IMR-90 (cell line): ENCODE measurements around the gene TMEM53. TPM values are rescaled to one million over a fixed set of nuclear protein-coding genes. Genes with fewer than 3 reads are reported as not detected.

Experiments
- ATAC-seq: fragments of 200-7000 bp; cut with Tn5 transposase; 2 replicates; pipeline ENCODE4 v1.9.1; 2020; ENCODE audit warnings: low read depth, mild to moderate bottlenecking, moderate library complexity
- BruUV-seq: library from RNA; stranded (reverse); fragments of 400-500 nt; replicated peaks from 2 replicates; lab custom pipeline; 2021; lab: Mats Ljungman, UMichigan
- CTCF ChIA-PET: fragments of 300-600 bp; formaldehyde crosslinking; extraction: SDS; loops from one replicate; lab custom pipeline; 2021; ENCODE audit warnings: antibody characterized with exemption; lab: Yijun Ruan, JAX
- POLR2A ChIA-PET: fragments of 300-600 bp; sonication (Branson Sonifier 250); formaldehyde crosslinking; loops from one replicate; lab custom pipeline; 2022; ENCODE audit warnings: antibody characterized with exemption; ENCODE audit not compliant: unreplicated experiment; lab: Charles Lee
- DNase-seq: peaks from one replicate; pipeline ENCODE4 v3.0.0; 2013
- H2AFZ ChIP-seq: replicated peaks from 2 replicates; pipeline ENCODE3; 2013; ENCODE audit warnings: low read length, mild to moderate bottlenecking; ENCODE audit not compliant: poor library complexity
- H2AK5ac ChIP-seq: 2 replicates; pipeline ENCODE4 v1.6.1; 2013; ENCODE audit warnings: low read depth, low read length, inconsistent platforms
- H2AK9ac ChIP-seq: replicated peaks from 2 replicates; pipeline ENCODE3; 2013; ENCODE audit warnings: mild to moderate bottlenecking, low read depth, low read length, moderate library complexity; ENCODE audit not compliant: poor library complexity
- H2BK120ac ChIP-seq: 2 replicates; pipeline ENCODE4 v1.6.1; 2013; ENCODE audit warnings: low read depth, low read length, inconsistent platforms
- H2BK15ac ChIP-seq: 3 replicates; pipeline ENCODE4 v1.6.1; 2013; ENCODE audit warnings: low read depth, low read length, inconsistent platforms
- H2BK20ac ChIP-seq: 2 replicates; pipeline ENCODE4 v1.6.1; 2013; ENCODE audit warnings: low read depth, mild to moderate bottlenecking, inconsistent platforms, low read length, moderate library complexity
- H2BK5ac ChIP-seq: 2 replicates; pipeline ENCODE4 v1.6.1; 2013; ENCODE audit warnings: mild to moderate bottlenecking, low read depth, low read length, inconsistent platforms; ENCODE audit not compliant: poor library complexity, severe bottlenecking
- H3K14ac ChIP-seq: replicated peaks from 2 replicates; pipeline ENCODE4 v1.6.1; 2013; ENCODE audit warnings: low read depth, low read length, inconsistent platforms
- H3K18ac ChIP-seq: 2 replicates; pipeline ENCODE4 v1.6.1; 2013; ENCODE audit warnings: low read depth, low read length, control low read depth
- H3K23ac ChIP-seq: 2 replicates; pipeline ENCODE4 v1.6.1; 2013; ENCODE audit warnings: low read depth, low read length, inconsistent platforms
- H3K27ac ChIP-seq: 2 replicates; pipeline ENCODE4 v1.5.1; 2013; ENCODE audit warnings: mild to moderate bottlenecking, control low read depth, low read length; ENCODE audit not compliant: insufficient read depth
- H3K27me3 ChIP-seq: 2 replicates; pipeline ENCODE4 v1.6.1; 2013; ENCODE audit warnings: low read length; ENCODE audit not compliant: control insufficient read depth, insufficient read depth
- H3K36me3 ChIP-seq: 2 replicates; pipeline ENCODE4 v1.6.1; 2013; ENCODE audit warnings: low read length, mixed read lengths; ENCODE audit not compliant: control insufficient read depth, insufficient read depth
- H3K4ac ChIP-seq: 2 replicates; pipeline ENCODE4 v1.6.1; 2013; ENCODE audit warnings: low read depth, low read length, inconsistent platforms
- H3K4me1 ChIP-seq: 2 replicates; pipeline ENCODE4 v1.6.1; 2013; ENCODE audit warnings: low read length, mixed read lengths; ENCODE audit not compliant: control insufficient read depth, insufficient read depth
- H3K4me2 ChIP-seq: 2 replicates; pipeline ENCODE4 v1.6.1; 2013; ENCODE audit warnings: low read depth, mild to moderate bottlenecking, control low read depth, low read length, moderate library complexity
- H3K4me3 ChIP-seq: 2 replicates; pipeline ENCODE4 v1.5.1; 2013; ENCODE audit warnings: low read depth, mild to moderate bottlenecking, control low read depth, low read length, moderate library complexity; ENCODE audit not compliant: insufficient read depth
- H3K56ac ChIP-seq: 2 replicates; pipeline ENCODE4 v1.6.1; 2013; ENCODE audit warnings: low read length, inconsistent platforms; ENCODE audit not compliant: insufficient read depth; ENCODE audit errors: extremely low read depth
- H3K79me1 ChIP-seq, 2 experiments: 2 replicates each; pipeline ENCODE4 v1.6.1; 2013; ENCODE audit warnings: low read length in 2 of 2, inconsistent platforms in 1 of 2, low read depth in 1 of 2
- H3K9ac ChIP-seq: 2 replicates; pipeline ENCODE4 v1.6.1; 2013; ENCODE audit warnings: low read depth, low read length, control low read depth
- H3K9me1 ChIP-seq: 2 replicates; pipeline ENCODE4 v1.6.1; 2013; ENCODE audit warnings: low read length, inconsistent platforms; ENCODE audit not compliant: insufficient read depth
- H3K9me3 ChIP-seq: 2 replicates; pipeline ENCODE4 v1.6.1; 2013; ENCODE audit warnings: low read length; ENCODE audit not compliant: control insufficient read depth, insufficient read depth
- H4K20me1 ChIP-seq: 2 replicates; pipeline ENCODE4 v1.6.1; 2013; ENCODE audit warnings: low read length, inconsistent platforms; ENCODE audit not compliant: insufficient read depth
- H4K5ac ChIP-seq: 2 replicates; pipeline ENCODE4 v1.6.1; 2013; ENCODE audit warnings: mild to moderate bottlenecking, low read depth, low read length, control low read depth
- H4K8ac ChIP-seq, 2 experiments: 2 replicates each; pipeline ENCODE4 v1.6.1; 2013; ENCODE audit warnings: low read depth in 2 of 2, low read length in 2 of 2, control low read depth in 1 of 2, inconsistent platforms in 1 of 2
- H4K91ac ChIP-seq: 2 replicates; pipeline ENCODE4 v1.6.1; 2013; ENCODE audit warnings: low read depth, low read length, inconsistent platforms; ENCODE audit not compliant: insufficient read depth
- BHLHE40 ChIP-seq: fragments of 150-350 bp; IDR thresholded peaks from 2 replicates; pipeline ENCODE4 v1.6.1; 2016; ENCODE audit warnings: mild to moderate bottlenecking, low read depth, low read length
- CEBPB ChIP-seq: IDR thresholded peaks from 2 replicates; pipeline ENCODE4 v1.6.1; 2012; ENCODE audit warnings: low read depth, low read length, improper control_type of control experiment
- CHD1 ChIP-seq: IDR thresholded peaks from 2 replicates; pipeline ENCODE4 v1.6.1; 2012; ENCODE audit warnings: low read depth, low read length, improper control_type of control experiment
- CTCF ChIP-seq: conservative IDR thresholded peaks from 2 replicates; pipeline ENCODE4 v1.5.1; 2012; ENCODE audit warnings: mild to moderate bottlenecking, low read depth, low read length, improper control_type of control experiment
- ELK1 ChIP-seq: fragments of 150-350 bp; IDR thresholded peaks from 2 replicates; pipeline ENCODE4 v1.6.1; 2016; ENCODE audit warnings: low read depth, mild to moderate bottlenecking, low read length, moderate library complexity, borderline replicate concordance
- FOS ChIP-seq: fragments of 150-350 bp; IDR thresholded peaks from 2 replicates; pipeline ENCODE4 v1.6.1; 2016; ENCODE audit warnings: low read depth, low read length
- MAFK ChIP-seq: IDR thresholded peaks from 2 replicates; pipeline ENCODE4 v1.6.1; 2012; ENCODE audit warnings: low read depth, low read length, improper control_type of control experiment
- MAZ ChIP-seq: IDR thresholded peaks from 2 replicates; pipeline ENCODE4 v1.6.1; 2012; ENCODE audit warnings: low read depth, mild to moderate bottlenecking, low read length, improper control_type of control experiment, moderate library complexity, borderline replicate concordance
- MXI1 ChIP-seq: IDR thresholded peaks from 2 replicates; pipeline ENCODE4 v1.6.1; 2012; ENCODE audit warnings: low read depth, mild to moderate bottlenecking, low read length, moderate library complexity, borderline replicate concordance
- NFE2L2 ChIP-seq: fragments of 150-350 bp; IDR thresholded peaks from 2 replicates; pipeline ENCODE4 v1.6.1; 2016; ENCODE audit warnings: low read depth, mild to moderate bottlenecking, low read length
- POLR2A ChIP-seq: IDR thresholded peaks from 2 replicates; pipeline ENCODE4 v1.6.1; 2012; ENCODE audit warnings: mild to moderate bottlenecking, low read depth, low read length
- RAD21 ChIP-seq: IDR thresholded peaks from 2 replicates; pipeline ENCODE4 v1.6.1; 2012; ENCODE audit warnings: low read length, improper control_type of control experiment
- RCOR1 ChIP-seq: IDR thresholded peaks from 2 replicates; pipeline ENCODE4 v1.6.1; 2012; ENCODE audit warnings: mild to moderate bottlenecking, low read length, improper control_type of control experiment; ENCODE audit not compliant: insufficient replicate concordance
- RFX5 ChIP-seq: IDR thresholded peaks from 2 replicates; pipeline ENCODE4 v1.8.0; 2012; ENCODE audit warnings: low read depth, mild to moderate bottlenecking, low read length, moderate library complexity
- SMC3 ChIP-seq: fragments of 150-350 bp; IDR thresholded peaks from 2 replicates; pipeline ENCODE4 v1.6.1; 2016; ENCODE audit warnings: low read depth, mild to moderate bottlenecking, antibody characterized with exemption, low read length, moderate library complexity
- USF2 ChIP-seq: fragments of 150-350 bp; IDR thresholded peaks from 2 replicates; pipeline ENCODE4 v1.6.1; 2017; ENCODE audit warnings: mild to moderate bottlenecking, antibody characterized with exemption, low read length, low read depth
- WGBS, 2 experiments: methylation state at CpG; one replicate each; pipeline versions ENCODE4 v1.1.5 to v1.1.7; 2013; ENCODE audit warnings: missing lambda C conversion rate in 2 of 2; ENCODE audit not compliant: insufficient read length in 1 of 2; ENCODE audit errors: extremely low coverage in 2 of 2; 5-methylcytosine and 5-hydroxymethylcytosine counted together
- dilution Hi-C: fragments of 300-500 bp; cut with HindIII; formaldehyde crosslinking; loops from one replicate; pipeline ENCODE4 v1.14.3; 2018; ENCODE audit warnings: low sequenced_read_pairs; ENCODE audit not compliant: unreplicated experiment
- in situ Hi-C: fragments of 300-500 bp; cut with MboI; formaldehyde crosslinking; loops from 3 replicates; pipeline ENCODE4 v1.14.3; 2019; ENCODE audit warnings: low sequenced_read_pairs, inconsistent platforms, mixed read lengths
- intact Hi-C: fragments of 100-400 bp; cut with micrococcal nuclease; formaldehyde crosslinking; loops from 2 replicates; pipeline ENCODE4 v1.10.0; 2022
- polyA plus RNA-seq, 3 experiments: library from polyadenylated mRNA; depleted of rRNA; stranded (reverse); fragments of >200 nt; gene quantifications; 2 replicates each; pipeline ENCODE4 v1.2.3, GENCODE V29; 2012; ENCODE audit warnings: low replicate concordance in 1 of 3
- total RNA-seq: library from RNA; depleted of rRNA; stranded (reverse); fragments of >200 nt; gene quantifications from 2 replicates; pipeline ENCODE4 v1.2.3, GENCODE V29; 2012

Gene TMEM53
- total and polyA plus RNA-seq, 2 of the 4 experiments (the other 2 are of a cell fraction): 2.7 to 6.3 TPM

GRCh38 chr1:44648529-44649250 is 25.6 kb downstream of the TMEM53 start:
- WGBS, 2 experiments: 96% methylated on average over 6 of the region's 13 CpGs; no CpG with 5 or more reads in 1 of the 2 experiments
- no peak overlapping the region for H2BK120ac ChIP-seq
- no peak overlapping the region for H2BK20ac ChIP-seq
- DNase-seq: no peak
- intact Hi-C loops (no loop called here), in situ Hi-C loops (no loop called here), dilution Hi-C loops (no loop called here)
- H2AK9ac ChIP-seq: no peak overlapping the region
- no peak overlapping the region for H2BK5ac ChIP-seq
- peaks cover 19% of the 10 kb centered on the region for H3K4me1 ChIP-seq
- CTCF ChIA-PET: no interaction called here
- H3K27me3 ChIP-seq: no peaks in the 10 kb centered on the region
- no peak overlapping the region for H2AK5ac ChIP-seq
- H3K9me3 ChIP-seq: no peaks in the 10 kb centered on the region
- H3K9me1 ChIP-seq: peaks cover 22% of the 10 kb centered on the region
- ATAC-seq: no peak
- no peak overlapping the region for H4K8ac ChIP-seq
- H3K14ac ChIP-seq: no peak overlapping the region
- no peak overlapping the region for H4K5ac ChIP-seq
- H3K4me2 ChIP-seq: no peak overlapping the region
- TF ChIP-seq FOS (no peak), MXI1 (no peak), CTCF (no peak), SMC3 (no peak), CEBPB (no peak), BHLHE40 (no peak), NFE2L2 (no peak), RCOR1 (no peak), ELK1 (no peak), POLR2A (no peak), MAZ (no peak), RFX5 (no peak), CHD1 (no peak), USF2 (no peak), RAD21 (no peak), MAFK (no peak)
- H3K4me3 ChIP-seq: no peak overlapping the region
- H2AFZ ChIP-seq: no peak overlapping the region
- H3K9ac ChIP-seq: no peak overlapping the region
- no peak overlapping the region for H3K23ac ChIP-seq
- peaks cover 0 to 21% of the 10 kb centered on the region in 2 experiments; a peak in 3 of 4 replicates for H3K79me1 ChIP-seq
- H3K56ac ChIP-seq: no peak overlapping the region
- H4K20me1 ChIP-seq: peaks cover 38% of the 10 kb centered on the region
- no peak overlapping the region for H2BK15ac ChIP-seq
- no TSS peak for BruUV-seq
- H3K4ac ChIP-seq: no peak overlapping the region
- no peak overlapping the region for H3K27ac ChIP-seq
- H3K36me3 ChIP-seq: peaks cover 43% of the 10 kb centered on the region
- no peak overlapping the region for H4K91ac ChIP-seq
- H3K18ac ChIP-seq: no peak overlapping the region
- POLR2A ChIA-PET: no interaction called here
